IPS DF 19.7 (cell line): ENCODE data around the gene HIRA.
"Not testable (repeated sequence)": the region's sequence is repeated elsewhere in the genome, so short reads cannot be mapped to it uniquely, and the experiment has no call there.

Experiments
- DNase-seq: peaks from one replicate; pipeline ENCODE4 v3.0.0-alpha.2; 2013; ENCODE audit warnings: low read depth, low spot score

The HIRA gene

DNA sequence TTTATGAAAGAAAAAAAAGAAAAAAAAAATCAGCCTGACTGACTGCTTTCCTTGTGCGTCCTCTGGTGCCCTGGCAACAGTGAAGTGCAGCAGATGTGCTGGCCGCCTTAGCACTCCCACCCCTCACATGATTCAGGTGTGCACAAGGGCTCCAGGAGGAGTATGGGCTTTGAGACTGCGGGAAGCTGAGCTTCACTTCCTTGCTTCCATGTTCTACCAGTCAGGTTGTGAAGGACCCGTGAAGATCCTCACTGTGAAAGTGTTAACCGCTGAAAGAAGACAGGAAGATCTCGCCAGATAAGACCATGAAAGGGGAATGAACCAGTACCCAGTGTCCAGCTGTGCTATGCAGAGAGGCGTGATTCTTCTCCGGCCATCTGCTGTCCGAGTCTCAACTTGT lies 48.2 kb downstream of the HIRA start:
- no peak for DNase-seq

DNA sequence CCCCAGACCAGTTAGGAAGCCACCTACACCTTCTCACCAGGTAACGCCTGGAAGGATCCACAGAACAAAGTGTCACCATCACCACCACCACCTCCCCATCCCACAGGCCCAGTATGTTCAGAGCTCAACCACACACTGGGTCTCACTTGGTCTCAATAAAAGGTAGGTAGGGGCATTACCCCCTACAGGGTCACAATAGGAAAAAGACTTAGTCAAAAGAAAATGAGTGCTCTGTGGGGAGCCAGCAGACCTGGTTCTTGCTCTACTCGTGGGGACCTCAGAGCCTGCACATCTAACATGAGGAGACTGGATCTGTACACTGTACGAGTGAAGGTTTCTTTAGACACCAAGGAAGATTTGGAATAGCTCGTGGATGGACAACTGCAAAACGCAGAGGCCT lies 49.3 kb downstream of the HIRA start:
- no peak for DNase-seq

GRCh38 chr22:19378344-19378674 lies 53.2 kb downstream of the HIRA start:
- no peak for DNase-seq

GRCh38 chr22:19377565-19378343 lies 53.8 kb downstream of the HIRA start:
- no peak for DNase-seq

DNA sequence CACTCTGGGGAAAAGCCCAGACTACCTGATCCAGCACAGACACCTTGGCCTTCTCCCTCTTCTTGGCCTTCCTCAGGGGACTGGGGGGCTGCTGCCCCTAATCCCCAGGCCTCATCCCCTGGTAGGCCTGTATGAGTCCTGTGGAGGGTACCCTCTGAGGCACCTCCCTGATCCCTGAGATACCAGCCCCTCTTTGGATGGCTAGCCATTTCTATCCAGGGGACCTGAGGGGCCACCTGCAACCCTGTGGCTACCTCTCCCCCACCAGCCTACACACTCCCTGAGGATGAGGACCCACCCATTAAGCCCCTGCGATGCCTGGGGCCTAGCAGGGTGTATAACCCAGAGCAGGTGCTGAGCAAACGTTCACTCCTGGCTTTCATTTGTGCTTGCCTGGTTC lies 54.6 kb downstream of the HIRA start:
- no peak for DNase-seq

DNA sequence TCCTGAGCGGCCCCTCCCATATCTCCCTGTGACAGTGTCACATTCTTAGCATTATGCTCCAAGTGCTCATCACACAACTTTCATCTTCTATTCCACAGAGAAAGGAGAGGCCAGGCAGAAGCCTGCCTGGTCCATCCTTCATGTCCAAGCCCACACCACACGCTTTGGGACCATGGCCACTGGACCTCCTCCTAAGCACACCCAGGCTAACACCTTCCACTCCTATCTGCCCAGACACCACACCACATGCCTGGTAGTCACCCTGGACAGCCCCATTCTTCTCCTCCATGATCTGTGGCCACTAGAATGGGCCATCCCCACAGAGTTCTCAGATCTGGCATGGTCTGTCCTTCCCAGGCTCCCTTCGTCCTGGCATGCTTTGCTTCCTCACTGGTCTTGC lies 55.3 kb downstream of the HIRA start:
- no peak for DNase-seq

GRCh38 chr22:19375435-19375834 lies 56.1 kb downstream of the HIRA start:
- DNase-seq = no peak

DNA sequence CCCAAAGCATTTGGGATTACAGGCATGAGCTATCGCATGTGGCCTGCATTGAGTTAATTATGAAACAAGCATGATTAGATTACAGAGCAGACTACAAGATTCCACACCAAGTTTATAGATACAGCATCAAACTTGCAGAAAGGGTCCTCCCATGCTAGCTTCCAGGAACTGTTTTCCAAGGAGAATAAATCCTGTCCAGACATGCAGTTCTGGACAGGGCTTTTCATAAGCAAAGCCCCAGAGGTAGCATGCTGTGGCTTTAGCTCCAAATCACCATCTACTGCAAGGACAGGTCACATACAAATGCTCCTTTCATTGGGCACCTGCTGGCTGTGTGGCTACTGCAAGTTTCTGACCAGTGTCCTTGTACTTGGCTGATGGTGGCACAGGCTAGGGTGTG lies 57.1 kb downstream of the HIRA start:
- no peak for DNase-seq

DNA sequence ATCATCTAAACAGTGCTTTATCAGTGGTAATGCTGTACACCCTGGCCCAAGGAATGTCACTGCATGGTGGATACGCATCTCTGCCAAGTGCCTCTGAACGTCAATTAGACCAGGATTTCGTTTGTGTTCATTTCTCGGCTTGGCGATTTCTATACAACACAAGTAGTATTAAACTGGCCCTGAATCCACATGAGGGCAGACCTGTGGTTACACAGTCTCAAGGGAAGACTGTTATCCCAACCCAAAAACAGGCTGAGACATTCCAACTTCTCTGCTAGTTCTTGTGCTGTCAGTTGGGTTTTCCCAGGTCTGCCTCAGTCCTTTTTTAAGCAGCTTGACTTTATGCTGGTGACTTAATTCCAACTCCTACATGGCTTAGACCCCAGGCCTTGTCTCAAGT lies 58.1 kb downstream of the HIRA start:
- no peak for DNase-seq

DNA sequence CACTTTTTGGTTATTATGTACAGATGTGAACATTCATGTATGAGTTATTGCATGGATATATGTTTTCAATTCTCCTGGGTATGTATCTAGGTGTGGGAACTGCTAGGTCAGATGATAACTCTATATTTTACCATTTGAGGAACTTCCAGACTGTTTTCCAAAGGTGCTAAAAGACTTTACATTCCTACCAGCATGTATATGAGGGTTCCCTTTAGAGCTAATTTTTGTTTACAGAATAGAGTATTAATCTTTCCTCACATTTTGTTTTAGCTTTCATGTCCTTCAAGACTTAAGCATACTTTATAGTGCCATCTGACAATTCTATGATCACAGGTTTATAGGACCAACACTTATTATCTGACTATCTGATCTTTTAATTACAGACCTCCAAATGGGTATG lies 59.6 kb downstream of the HIRA start:
- no peak for DNase-seq

GRCh38 chr22:19368876-19369275 lies 62.7 kb downstream of the HIRA start:
- no peak for DNase-seq

DNA sequence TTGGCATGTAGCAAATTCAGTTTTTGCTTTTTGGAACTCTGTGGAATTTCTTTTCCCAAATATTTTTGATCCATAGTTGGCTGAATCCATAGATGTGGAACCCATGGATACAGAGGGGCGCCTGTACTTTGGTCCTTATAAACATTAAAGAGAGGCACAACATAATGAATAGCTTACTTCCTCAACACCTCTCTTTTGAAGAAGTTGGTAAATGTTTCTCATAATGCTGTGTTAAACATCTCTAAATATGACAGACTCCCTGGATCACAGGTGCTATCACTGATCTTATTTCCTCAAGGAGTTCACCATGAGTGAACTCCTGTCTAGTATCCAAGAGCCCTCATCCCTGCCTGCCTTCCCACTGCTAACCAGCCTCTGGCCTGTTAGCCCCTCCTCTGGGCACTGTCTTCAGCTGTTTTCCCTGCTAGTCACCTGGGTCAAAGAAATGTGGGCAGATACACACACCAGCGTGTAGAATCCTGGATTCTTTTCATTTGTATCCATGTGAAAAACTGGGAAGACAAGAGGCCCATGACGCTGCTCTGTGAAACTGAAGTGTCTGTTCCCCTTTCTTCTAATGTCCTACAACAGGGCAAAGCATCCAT lies 63.7 kb downstream of the HIRA start:
- no peak for DNase-seq

GRCh38 chr22:19363541-19363940 lies 68.0 kb downstream of the HIRA start:
- not testable (repeated sequence) for DNase-seq

DNA sequence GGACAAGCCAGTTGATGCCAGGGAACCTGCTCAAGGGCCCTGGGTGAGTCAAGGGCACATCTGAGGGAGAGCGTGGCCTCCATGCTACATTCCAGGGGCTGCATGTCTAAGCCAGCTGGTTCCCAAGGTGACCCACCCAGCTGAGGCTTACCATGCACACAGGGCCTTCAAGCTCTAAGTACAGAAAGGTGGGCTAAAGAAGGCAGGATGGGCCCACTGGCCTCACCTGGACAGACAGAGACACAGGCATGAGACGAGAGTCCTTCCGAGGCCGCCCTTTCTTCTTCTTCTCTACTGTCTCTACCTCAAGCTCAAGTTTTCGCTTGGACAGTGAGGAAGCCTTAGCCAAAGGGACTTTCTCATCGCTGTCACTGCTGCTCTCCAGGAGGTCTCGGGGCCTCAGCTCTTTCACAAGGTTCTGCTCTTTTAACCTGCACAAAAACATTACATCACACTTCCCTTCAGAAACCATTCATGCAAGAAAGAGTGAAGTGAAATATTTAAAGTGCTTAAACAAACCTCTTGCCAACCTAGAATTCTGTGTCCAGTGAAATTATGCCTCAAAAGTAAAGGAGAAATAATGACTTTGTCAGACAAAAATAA lies 69.9 kb downstream of the HIRA start:
- no peak for DNase-seq

DNA sequence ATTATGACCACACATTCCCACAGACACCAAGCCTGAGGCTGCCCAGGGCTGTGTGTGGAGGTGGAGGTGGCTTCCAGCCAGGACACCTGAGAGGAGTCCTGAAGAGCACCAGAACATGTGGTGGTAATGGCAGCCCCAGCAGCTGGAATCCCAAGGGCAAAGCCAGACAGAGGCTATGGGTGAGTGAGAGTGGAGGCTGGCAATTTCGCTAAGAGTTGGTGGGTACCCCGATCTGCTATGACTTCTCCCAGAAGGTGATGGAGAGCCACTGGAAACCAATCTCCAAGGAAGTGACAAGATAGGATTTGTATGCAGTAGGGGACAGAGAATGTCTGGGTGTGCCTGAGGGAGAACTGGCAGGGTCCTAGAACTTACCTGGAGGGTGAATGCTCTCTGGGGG lies 70.7 kb downstream of the HIRA start:
- DNase-seq = no peak

DNA sequence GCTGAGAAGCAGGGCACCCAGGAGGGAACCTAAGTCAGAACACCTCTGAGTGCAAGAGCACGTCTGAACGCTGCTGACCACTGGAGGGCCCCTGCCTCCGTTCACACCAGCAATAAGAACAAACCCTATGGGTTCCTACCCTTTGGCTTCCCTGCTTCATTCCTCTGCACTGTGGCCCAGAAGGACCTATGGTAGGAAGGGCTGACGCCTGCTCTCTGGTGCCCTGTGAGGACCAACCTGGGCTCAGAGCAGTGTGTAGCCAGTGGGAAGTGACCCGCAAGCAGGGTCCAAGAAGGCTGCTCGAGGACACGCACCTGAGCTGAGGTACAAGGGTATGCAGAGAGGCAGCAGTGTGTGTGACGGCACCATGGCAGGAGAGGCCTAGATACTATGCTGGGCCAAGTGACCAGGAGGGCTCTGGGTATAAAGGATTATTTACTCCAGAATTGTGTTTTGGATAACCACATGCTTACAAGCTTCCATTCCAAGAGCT lies 71.2 kb downstream of the HIRA start:
- DNase-seq = no peak

- DNase-seq = no peak
Measured at GRCh38 chr22:19359554-19360299, 71.8 kb downstream of the HIRA start.

DNA sequence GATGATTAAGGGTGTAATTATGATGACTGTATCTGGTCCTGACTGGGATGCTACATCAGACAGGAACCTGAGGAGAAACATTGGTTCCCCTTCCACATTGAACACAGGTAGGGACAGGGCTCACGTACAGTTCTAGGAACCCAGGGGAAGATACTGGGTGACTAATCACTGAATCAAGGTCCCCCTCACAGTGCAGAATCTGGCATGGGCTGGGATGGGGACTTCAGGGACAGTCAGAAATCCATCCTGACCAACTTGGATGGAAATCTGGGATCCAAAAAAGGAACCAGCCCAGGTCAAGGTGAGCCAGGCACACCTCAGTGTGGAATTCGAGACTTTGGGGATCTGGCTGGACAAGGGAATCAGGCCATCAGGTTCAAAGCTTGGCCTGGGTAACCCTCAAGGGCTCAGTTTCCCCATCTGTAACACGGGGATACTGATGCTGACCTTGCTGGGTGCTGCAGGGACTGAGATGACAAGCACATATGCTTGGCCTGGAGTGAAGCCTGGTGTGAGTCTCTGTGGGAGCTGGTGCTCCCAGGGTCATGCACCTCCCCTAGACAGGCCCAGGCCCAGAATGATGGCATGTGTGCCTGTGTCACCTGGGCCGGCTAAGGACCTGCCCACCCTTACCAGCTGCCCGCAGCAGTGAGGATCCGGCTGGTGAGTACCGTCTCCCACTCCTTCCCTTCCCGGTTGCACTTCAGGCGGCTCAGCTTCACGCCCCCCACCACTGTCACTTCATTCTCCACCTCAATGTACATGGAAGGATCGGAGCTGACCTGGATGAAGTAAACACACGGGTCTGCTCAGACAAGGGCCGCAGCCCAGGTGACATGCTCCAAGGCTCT lies 72.6 kb downstream of the HIRA start:
- DNase-seq = no peak

DNA sequence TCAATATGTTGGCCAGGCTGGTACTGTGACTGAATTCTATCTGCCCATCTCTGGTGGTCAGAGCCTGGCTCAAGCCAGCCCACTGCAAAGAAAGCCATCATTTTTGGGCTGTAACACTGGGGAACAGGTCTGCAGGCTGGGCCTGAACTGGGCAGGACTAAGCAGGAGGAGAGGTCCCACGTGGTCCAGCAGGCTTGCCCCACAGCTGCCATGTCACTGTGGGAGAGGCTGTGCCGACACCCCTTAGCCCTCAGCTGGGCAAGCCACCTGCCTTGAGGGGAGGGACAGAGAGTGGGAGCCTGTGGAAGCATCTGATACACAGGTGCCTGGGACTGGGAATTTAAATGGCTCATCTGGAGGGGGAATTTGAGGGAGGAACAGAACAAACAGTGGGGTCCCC lies 73.3 kb downstream of the HIRA start:
- no peak for DNase-seq

DNA sequence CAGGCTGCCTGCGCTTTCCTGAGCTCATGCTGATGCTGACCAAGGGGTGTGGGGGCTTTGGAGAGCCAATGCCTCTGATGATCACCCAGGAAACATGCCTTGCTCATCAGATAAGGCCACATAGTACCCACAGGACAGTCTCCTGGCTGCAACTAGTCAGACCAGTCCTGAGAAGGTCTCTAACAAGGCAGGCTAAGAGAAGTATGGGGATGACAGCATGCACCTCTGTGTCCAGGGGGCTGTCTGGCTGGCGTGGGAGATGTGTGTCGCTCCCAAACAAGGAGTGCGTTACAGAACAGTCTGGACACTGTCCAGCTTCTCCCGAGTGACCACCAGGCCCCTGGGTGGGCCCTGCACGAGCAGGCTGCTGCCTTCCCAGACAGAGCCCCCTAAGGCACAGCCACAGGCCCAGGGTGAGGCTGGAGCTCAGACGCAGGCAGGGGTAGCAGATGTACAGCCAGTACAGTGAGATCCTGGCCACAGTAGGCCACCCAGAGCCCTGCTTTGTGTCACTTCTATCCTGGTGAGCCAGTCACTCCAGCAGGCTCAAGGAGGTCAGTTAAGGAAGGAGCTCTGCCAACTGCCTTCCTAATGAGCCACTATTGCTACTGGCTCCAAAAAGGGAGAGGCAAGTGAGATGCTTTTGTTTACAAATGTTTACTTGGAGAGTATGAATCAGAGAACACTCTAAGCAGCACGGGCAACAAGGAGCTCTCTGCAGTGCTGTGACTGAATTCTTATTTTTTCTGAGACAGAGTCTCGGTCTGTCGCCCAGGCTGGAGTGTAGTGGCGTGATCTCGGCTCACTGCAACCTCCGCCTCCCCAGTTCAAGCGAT lies 74.0 kb downstream of the HIRA start:
- DNase-seq = no peak
